HEK293T (cell line): ENCODE measurements around the gene TPRG1.

Experiments used
- BHLHE40 ChIP-seq: fragments of 450-650 bp; IDR thresholded peaks from 2 replicates; pipeline ENCODE4 v1.6.1; 2016; ENCODE audit warnings: mild to moderate bottlenecking, moderate library complexity, borderline replicate concordance
- ELF4 ChIP-seq: fragments of 450-650 bp; IDR thresholded peaks from 2 replicates; pipeline ENCODE4 v1.6.1; 2017; ENCODE audit warnings: antibody characterized with exemption
- FOXM1 ChIP-seq: fragments of 450-650 bp; IDR thresholded peaks from 2 replicates; pipeline ENCODE4 v1.6.1; 2017; ENCODE audit warnings: mild to moderate bottlenecking, borderline replicate concordance
- HDGF ChIP-seq: fragments of 450-650 bp; IDR thresholded peaks from 2 replicates; pipeline ENCODE4 v1.6.1; 2017; ENCODE audit warnings: antibody characterized with exemption, borderline replicate concordance
- NFRKB ChIP-seq: fragments of 450-650 bp; IDR thresholded peaks from 2 replicates; pipeline ENCODE4 v1.6.1; 2016; ENCODE audit warnings: mild to moderate bottlenecking, moderate library complexity
- SP1 ChIP-seq: fragments of 450-650 bp; IDR thresholded peaks from 2 replicates; pipeline ENCODE4 v1.6.1; 2017
- SUZ12 ChIP-seq: fragments of 450-650 bp; IDR thresholded peaks from 2 replicates; pipeline ENCODE4 v1.6.1; 2016; ENCODE audit warnings: mild to moderate bottlenecking
- TARDBP ChIP-seq: fragments of 450-650 bp; IDR thresholded peaks from 2 replicates; pipeline ENCODE4 v1.6.1; 2016

DNA sequence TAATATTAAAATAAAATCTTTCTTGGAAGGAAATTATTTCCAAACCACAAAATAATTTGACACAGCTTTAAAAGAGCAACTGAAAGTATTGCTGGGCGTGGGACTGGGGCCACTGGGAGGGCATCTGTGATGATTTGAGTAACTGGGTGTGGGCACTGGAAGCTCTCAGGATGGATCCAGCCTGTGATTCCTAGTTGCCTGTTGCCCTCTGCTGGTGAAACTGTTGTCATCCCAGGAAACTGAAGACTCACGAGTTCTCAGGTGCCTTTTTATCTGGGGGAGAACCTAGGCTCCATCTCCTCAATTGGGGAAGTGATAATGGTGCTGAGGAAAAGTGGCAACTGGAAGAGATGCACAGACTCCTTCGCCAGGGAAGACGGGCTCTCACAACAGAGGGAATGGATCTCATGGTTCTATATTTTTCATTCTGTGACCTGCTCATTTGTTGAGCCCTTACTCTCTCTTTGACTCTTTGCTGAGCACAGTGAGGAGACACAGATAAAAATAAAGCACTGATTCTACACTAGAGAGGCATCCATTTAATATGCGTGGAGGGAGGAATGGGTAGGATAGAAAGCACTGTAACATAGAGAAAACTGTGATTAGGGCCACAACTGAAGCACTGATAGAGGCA lies 61.6 kb downstream of the TPRG1 start:
- TF ChIP-seq ELF4 (no peak), TARDBP (no peak), HDGF (no peak), BHLHE40 (no peak), NFRKB (no peak), FOXM1 (no peak), SUZ12 (no peak), SP1 (no peak)
